Gastrocnemius medialis (tissue), 4 donors: ENCODE data around the gene SERPINA1. TPM values are rescaled to one million over a fixed set of nuclear protein-coding genes. Genes with fewer than 3 reads are reported as not detected.
"Not testable (repeated sequence)": the region's sequence is repeated elsewhere in the genome, so short reads cannot be mapped to it uniquely, and the experiment has no call there.

Source experiments
- ATAC-seq, 2 donors: fragments of 150-250 bp; one replicate each; pipeline ENCODE4 v1.9.1; 2016
- DNase-seq, 2 donors: peaks; one replicate each; pipeline ENCODE4 v3.0.0-alpha.2; 2019
- H3K27ac ChIP-seq, 4 donors: fragments of 200-600 bp; sonication (generic); 1 replicate in 1 of 4; 2 replicates in 3 of 4; pipeline ENCODE4 v1.5.1; 2016 to 2018; ENCODE audit warnings: mild to moderate bottlenecking in 2 of 4, moderate library complexity in 1 of 4
- H3K27me3 ChIP-seq, 3 donors: fragments of 200-600 bp; sonication (generic) in 2 of 3; 1 replicate in 1 of 3; 2 replicates in 2 of 3; pipeline versions ENCODE4 v1.5.1 to v1.6.0; 2016 to 2019; ENCODE audit warnings: mild to moderate bottlenecking in 1 of 3, moderate library complexity in 1 of 3
- H3K36me3 ChIP-seq, 2 donors: fragments of 200-600 bp; sonication (generic) in 1 of 2; one replicate each; pipeline ENCODE4 v1.5.1; 2017 to 2018
- H3K4me1 ChIP-seq, 2 donors: fragments of 200-600 bp; sonication (generic) in 1 of 2; one replicate each; pipeline ENCODE4 v1.5.1; 2016 to 2017; ENCODE audit warnings: mild to moderate bottlenecking in 2 of 2
- H3K4me3 ChIP-seq, 4 donors: fragments of 200-600 bp; sonication (generic) in 3 of 4; 1 replicate in 1 of 4; 2 replicates in 3 of 4; pipeline ENCODE4 v1.5.1; 2016 to 2019; ENCODE audit warnings: mild to moderate bottlenecking in 2 of 4
- H3K9me3 ChIP-seq, 3 donors: fragments of 200-600 bp; sonication (generic) in 2 of 3; 1 replicate in 1 of 3; 2 replicates in 2 of 3; pipeline ENCODE4 v1.5.1; 2016 to 2019
- POLR2A ChIP-seq, 2 donors: fragments of 450-650 bp; IDR thresholded peaks; one replicate each; pipeline ENCODE4 v1.6.1; 2017; ENCODE audit warnings: antibody characterized with exemption in 2 of 2, mild to moderate bottlenecking in 2 of 2, moderate library complexity in 2 of 2
- in situ Hi-C, 4 donors: fragments of 200-750 bp; cut with MboI; loops; one replicate each; pipeline versions ENCODE4 v1.15.0 to v1.8.0; 2017; ENCODE audit warnings: low sequenced_read_pairs in 4 of 4
- intact Hi-C: fragments of 100-400 bp; cut with DNase I; formaldehyde crosslinking; loops from one replicate; pipeline ENCODE4 v1.15.1; 2023; ENCODE audit warnings: low total_unique reads
- total RNA-seq, 4 donors: library from RNA; depleted of rRNA; stranded (reverse); fragments of >200 nt; gene quantifications; one replicate each; pipeline versions ENCODE4 v1.1.0 to v1.2.3, GENCODE V29; 2016
- TF ChIP-seq, protein P1 (sequence below), 5 experiments: fragments of 450-650 bp in 3 of 5; fragments of 200-600 bp in 2 of 5; sonication (generic) in 2 of 5; IDR thresholded peaks in 4 of 5; conservative IDR thresholded peaks in 1 of 5; 1 replicate in 4 of 5; 2 replicates in 1 of 5; pipeline ENCODE4 v1.5.1; 2016 to 2019; ENCODE audit warnings: antibody characterized with exemption in 5 of 5, mild to moderate bottlenecking in 3 of 5, moderate library complexity in 3 of 5

SERPINA1 gene
- total RNA-seq, 4 donors from 2014 or later = 0.56 to 135 (median 29.2) TPM

DNA sequence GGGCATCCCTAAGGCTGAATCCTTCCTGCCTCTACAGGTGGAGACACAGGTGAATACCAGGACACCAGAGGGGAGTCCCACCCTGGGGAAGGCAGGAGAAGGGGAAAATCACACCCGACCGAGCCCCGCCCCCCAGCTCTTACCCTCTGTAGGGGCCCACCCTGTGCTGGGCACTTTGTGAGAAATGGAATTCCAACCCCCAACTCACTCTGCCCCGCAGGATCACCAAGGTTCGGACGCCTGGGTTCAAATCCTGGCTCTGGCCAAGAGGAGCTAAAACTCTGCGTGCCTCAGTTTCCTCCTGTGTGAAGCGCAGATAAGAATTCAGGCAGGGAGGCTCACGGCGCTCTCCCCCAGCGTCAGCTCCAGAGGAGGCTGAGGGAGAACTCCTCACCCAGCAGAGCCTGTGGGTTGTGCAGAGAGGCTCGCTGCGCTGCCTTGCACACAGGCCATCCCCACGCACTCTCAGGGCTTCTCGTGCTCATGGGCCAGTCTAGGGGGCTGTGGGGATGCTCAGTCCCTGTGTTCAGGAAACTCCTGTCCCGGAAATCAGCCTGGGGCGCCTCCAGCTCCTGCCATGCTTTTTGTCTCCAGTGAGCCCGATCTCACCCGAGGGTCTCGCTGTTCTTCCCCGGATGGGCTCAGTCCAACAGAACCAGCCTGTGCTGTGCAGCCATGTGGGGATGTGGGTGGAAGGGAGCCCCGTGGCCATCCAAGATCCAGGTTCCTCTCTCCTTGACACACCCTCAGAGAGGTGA lies 18.5 kb downstream of the SERPINA1 start:
- intact Hi-C loops, H3K27me3 ChIP-seq, H3K36me3 ChIP-seq, DNase-seq, in situ Hi-C loops, H3K4me1 ChIP-seq, ATAC-seq, H3K9me3 ChIP-seq, H3K27ac ChIP-seq, H3K4me3 ChIP-seq: not testable (repeated sequence)

DNA sequence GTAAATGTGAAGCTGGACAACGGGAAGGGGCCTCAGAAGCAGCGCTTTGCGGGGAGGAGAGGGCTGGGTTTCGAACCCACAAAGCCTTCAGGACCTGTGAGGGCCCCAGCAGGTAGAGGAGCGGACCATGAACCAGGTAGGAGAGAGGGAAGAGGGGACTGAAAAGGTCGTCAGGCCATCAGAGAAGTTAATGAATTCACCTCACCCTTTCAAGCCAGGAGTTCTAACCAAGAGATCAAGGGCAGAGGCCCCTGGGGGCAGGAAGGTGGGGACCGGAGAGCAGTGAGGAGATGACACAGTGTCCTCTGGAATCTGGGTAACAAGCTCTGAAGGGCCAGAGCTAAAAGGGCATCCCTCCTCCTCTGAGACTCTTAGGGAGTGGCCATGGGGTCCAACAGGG lies 19.4 kb downstream of the SERPINA1 start:
- ATAC-seq = no peak
- intact Hi-C loops = no loop called here
- in situ Hi-C loops = no loop called here

DNA sequence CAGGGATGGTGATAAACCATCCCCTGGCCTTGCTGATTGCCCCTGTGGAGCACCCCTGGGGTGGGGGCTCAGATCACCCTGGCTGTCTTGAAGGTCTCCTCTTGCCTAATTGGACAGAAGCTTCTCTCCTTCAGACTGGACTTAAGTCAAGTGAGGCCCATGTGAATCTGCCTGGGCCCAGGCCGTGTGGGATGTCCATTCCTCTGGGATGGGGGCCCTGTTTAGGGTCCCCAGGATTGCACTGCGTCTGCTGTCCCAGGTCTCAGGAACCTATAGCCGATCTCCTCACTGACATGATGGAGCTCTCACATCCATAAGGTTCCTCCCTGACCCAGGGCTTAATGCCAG lies 20.2 kb downstream of the SERPINA1 start:
- in situ Hi-C loops (no loop called here), intact Hi-C loops (no loop called here)
- DNase-seq (no peak), ATAC-seq (no peak)
- no peak overlapping the region for H3K4me3 ChIP-seq
- H3K27ac ChIP-seq = no peak overlapping the region
- TF ChIP-seq, protein P1, sequence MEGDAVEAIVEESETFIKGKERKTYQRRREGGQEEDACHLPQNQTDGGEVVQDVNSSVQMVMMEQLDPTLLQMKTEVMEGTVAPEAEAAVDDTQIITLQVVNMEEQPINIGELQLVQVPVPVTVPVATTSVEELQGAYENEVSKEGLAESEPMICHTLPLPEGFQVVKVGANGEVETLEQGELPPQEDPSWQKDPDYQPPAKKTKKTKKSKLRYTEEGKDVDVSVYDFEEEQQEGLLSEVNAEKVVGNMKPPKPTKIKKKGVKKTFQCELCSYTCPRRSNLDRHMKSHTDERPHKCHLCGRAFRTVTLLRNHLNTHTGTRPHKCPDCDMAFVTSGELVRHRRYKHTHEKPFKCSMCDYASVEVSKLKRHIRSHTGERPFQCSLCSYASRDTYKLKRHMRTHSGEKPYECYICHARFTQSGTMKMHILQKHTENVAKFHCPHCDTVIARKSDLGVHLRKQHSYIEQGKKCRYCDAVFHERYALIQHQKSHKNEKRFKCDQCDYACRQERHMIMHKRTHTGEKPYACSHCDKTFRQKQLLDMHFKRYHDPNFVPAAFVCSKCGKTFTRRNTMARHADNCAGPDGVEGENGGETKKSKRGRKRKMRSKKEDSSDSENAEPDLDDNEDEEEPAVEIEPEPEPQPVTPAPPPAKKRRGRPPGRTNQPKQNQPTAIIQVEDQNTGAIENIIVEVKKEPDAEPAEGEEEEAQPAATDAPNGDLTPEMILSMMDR (IDR thresholded peaks at IDR 0.05 in 4 of 5, conservative IDR thresholded peaks at IDR 0.05 in 1 of 5) = no peak
- TF ChIP-seq POLR2A (IDR thresholded peaks at IDR 0.05) = no peak
- no peaks in the 10 kb centered on the region for H3K36me3 ChIP-seq
- H3K4me1 ChIP-seq = no peaks in the 10 kb centered on the region
- H3K9me3 ChIP-seq = no peaks in the 10 kb centered on the region
- no peaks in the 10 kb centered on the region for H3K27me3 ChIP-seq

More for the DNA sequence above, 19.4 kb downstream of the SERPINA1 start:
- H3K27me3 ChIP-seq = no peaks in the 10 kb centered on the region
- DNase-seq = no peak
- H3K4me1 ChIP-seq = no peaks in the 10 kb centered on the region
- no peak overlapping the region for H3K27ac ChIP-seq
- no peaks in the 10 kb centered on the region for H3K9me3 ChIP-seq
- no peak overlapping the region for H3K4me3 ChIP-seq
- H3K36me3 ChIP-seq = no peaks in the 10 kb centered on the region
- TF ChIP-seq, protein P1 (IDR thresholded peaks at IDR 0.05 in 4 of 5, conservative IDR thresholded peaks at IDR 0.05 in 1 of 5) = no peak
- TF ChIP-seq POLR2A (IDR thresholded peaks at IDR 0.05) = no peak

DNA sequence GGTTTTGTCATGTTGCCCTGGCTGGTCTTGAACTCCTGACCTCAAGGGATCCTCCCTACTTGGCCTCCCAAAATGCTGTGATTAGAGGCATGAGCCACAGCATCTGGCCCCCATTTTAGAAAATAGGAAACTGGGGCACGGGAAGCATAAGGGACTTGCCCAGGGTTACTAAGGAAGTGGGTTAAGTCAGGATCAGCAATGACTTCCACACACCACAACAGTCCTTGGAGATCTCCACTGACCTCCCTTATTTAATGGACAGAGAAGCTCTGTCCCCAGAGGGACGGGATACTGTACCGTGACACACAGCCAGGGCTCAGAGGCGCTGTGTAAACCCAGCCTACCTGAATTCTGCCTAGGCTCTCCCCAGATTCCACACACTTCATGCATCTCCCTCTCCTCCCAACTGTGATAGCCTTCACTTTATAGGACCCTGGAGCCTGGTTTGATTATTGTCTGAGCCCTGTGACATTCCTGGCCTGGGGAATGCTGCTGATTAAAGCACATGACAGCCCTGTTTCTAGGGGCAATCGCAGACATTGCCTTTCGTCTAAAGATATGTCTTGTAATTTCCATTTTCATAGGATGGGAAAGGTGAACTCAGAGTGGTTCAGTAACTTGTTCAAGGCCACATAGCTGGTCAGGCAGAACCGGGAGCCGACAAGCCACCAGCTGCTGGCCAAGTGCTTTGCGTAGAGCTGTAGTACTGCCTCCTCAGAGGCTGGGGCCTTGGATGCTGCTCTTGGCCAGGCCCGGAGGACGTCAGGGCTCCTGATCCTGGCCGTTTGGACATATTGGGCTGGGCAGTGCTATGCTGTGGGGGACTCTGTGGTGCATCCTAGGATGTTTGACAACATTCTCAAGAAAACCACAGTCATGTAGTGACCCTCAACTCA lies 20.8 kb downstream of the SERPINA1 start:
- TF ChIP-seq, protein P1 (IDR thresholded peaks at IDR 0.05 in 4 of 5, conservative IDR thresholded peaks at IDR 0.05 in 1 of 5) = no peak
- TF ChIP-seq POLR2A (IDR thresholded peaks at IDR 0.05) = no peak
- H3K4me3 ChIP-seq = no peak overlapping the region
- DNase-seq = no peak
- in situ Hi-C loops = no loop called here
- no peaks in the 10 kb centered on the region for H3K27me3 ChIP-seq
- intact Hi-C loops = no loop called here
- no peak for ATAC-seq
- H3K27ac ChIP-seq = no peak overlapping the region
- no peaks in the 10 kb centered on the region for H3K9me3 ChIP-seq
- no peaks in the 10 kb centered on the region for H3K4me1 ChIP-seq
- no peaks in the 10 kb centered on the region for H3K36me3 ChIP-seq
